Ovary (tissue), 9 donors: ENCODE measurements around the gene C6orf141. TPM values are rescaled to one million over a fixed set of nuclear protein-coding genes. Genes with fewer than 3 reads are reported as not detected.
A peak's percentile ranks its signal among the peaks of the same experiment; 100 is the strongest.
"Not testable (repeated sequence)": the region's sequence is repeated elsewhere in the genome, so short reads cannot be mapped to it uniquely, and the experiment has no call there.

Source experiments
- DNase-seq, 5 donors: peaks; one replicate each; pipeline ENCODE4 v3.0.0-alpha.2; 2019 to 2020
- H3K27ac ChIP-seq, 2 donors: fragments of 200-600 bp; one replicate each; pipeline versions ENCODE4 v1.5.1 to v1.8.0; 2019 to 2022
- H3K27me3 ChIP-seq: fragments of 200-600 bp; one replicate; pipeline ENCODE4 v1.8.0; 2022
- H3K36me3 ChIP-seq: fragments of 200-600 bp; sonication (generic); one replicate; pipeline ENCODE4 v1.5.1; 2019
- H3K4me1 ChIP-seq: one replicate; pipeline ENCODE4 v1.8.1; 2013; ENCODE audit warnings: mild to moderate bottlenecking, moderate library complexity; ENCODE audit not compliant: insufficient read depth
- H3K4me3 ChIP-seq: fragments of 200-600 bp; sonication (generic); one replicate; pipeline ENCODE4 v1.5.1; 2017
- H3K9me3 ChIP-seq, 2 donors: fragments of 200-600 bp in 1 of 2; sonication (generic) in 1 of 2; one replicate each; pipeline versions ENCODE4 v1.5.1 to v1.8.1; 2013 to 2019; ENCODE audit warnings: mild to moderate bottlenecking in 1 of 2, moderate library complexity in 1 of 2
- CTCF ChIP-seq, 3 donors: fragments of 450-650 bp in 2 of 3; fragments of 200-600 bp in 1 of 3; IDR thresholded peaks; one replicate each; pipeline versions ENCODE4 v1.5.1 to v1.8.0; 2016 to 2022; ENCODE audit warnings: antibody characterized with exemption in 3 of 3, mild to moderate bottlenecking in 1 of 3
- EP300 ChIP-seq: sonication (generic); formaldehyde crosslinking; IDR thresholded peaks from one replicate; pipeline ENCODE4 v1.6.1; 2017; ENCODE audit warnings: antibody characterized with exemption
- POLR2A ChIP-seq: fragments of 450-650 bp; IDR thresholded peaks from one replicate; pipeline ENCODE4 v1.6.1; 2017; ENCODE audit warnings: antibody characterized with exemption, mild to moderate bottlenecking, moderate library complexity
- WGBS, 3 donors: extraction: QIAGEN DNeasy Blood & Tissue Kit in 1 of 3; methylation state at CpG; one replicate each; pipeline versions ENCODE4 v1.1.5 to v1.1.7; 2013 to 2017; 5-methylcytosine and 5-hydroxymethylcytosine counted together
- intact Hi-C, 4 donors: fragments of 100-400 bp; cut with DNase I; formaldehyde crosslinking; loops; one replicate each; pipeline versions ENCODE4 v1.11.0 to v1.15.1; 2022 to 2023
- polyA plus RNA-seq, 2 donors: library from polyadenylated mRNA; stranded (reverse); fragments of 200-250 nt in 1 of 2; fragments of 350-450 nt in 1 of 2; fragmentation: Illumina TruSeq in 1 of 2; extraction: RNeasy Lipid Tissue Mini Kit (QIAGEN cat#74804) in 1 of 2; gene quantifications; one replicate each; pipeline ENCODE4 v1.2.3, GENCODE V29; 2013 to 2014
- total RNA-seq, 7 donors: library from RNA; depleted of rRNA in 2 of 7; stranded (reverse); fragments of >200 nt in 2 of 7; fragmentation: NEBNext Ultra II Directional in 3 of 7; extraction: Animal tissue kit (Norgen Biotek cat#: 25700) in 3 of 7; gene quantifications; one replicate each; pipeline versions ENCODE4 v1.1.0 to v1.2.4, GENCODE V29; 2016 to 2023
- donor health status: DM: no; HTN: no; CAD: no; lungs with moderate emphysema.
- donor health status: DM: no; HTN: no; CAD: no.
- donor health status: Bipolar disorder and iron deficiency.
- donor health status: DM: yes; HTN: yes; CAD: no.
- donor health status: DM: no; HTN: no; CAD: no.
- donor health status: DM: yes; HTN: yes; CAD: no.

Gene C6orf141
- total and polyA plus RNA-seq, 9 donors: 0.40 to 5.2 (median 1.9) TPM; not detected in 1

GRCh38 chr6:49565855-49566254, 15.4 kb downstream of the C6orf141 start:
- no peaks in the 10 kb centered on the region for H3K36me3 ChIP-seq
- 79 to 82% (median 81%) methylated on average over 10 of the region's 10 CpGs for WGBS, 3 donors
- no peaks in the 10 kb centered on the region for H3K27me3 ChIP-seq
- no peaks in the 10 kb centered on the region for H3K4me1 ChIP-seq
- no peaks in the 10 kb centered on the region for H3K9me3 ChIP-seq
- intact Hi-C loops: no loop called here
- H3K4me3 ChIP-seq: no peak overlapping the region
- H3K27ac ChIP-seq: no peak overlapping the region
- peak in 2 of 5 donors; percentile 14 to 17 for DNase-seq
- TF ChIP-seq EP300: no peak

- no peaks in the 10 kb centered on the region for H3K36me3 ChIP-seq
- H3K4me1 ChIP-seq: no peaks in the 10 kb centered on the region
- H3K9me3 ChIP-seq: no peaks in the 10 kb centered on the region
- intact Hi-C loops: no loop called here
- WGBS, 3 donors: 26 to 31% (median 27%) methylated on average over 6 of the region's 6 CpGs
- DNase-seq: no peak
- no peaks in the 10 kb centered on the region for H3K27me3 ChIP-seq
- TF ChIP-seq POLR2A (no peak), EP300 (no peak), CTCF (IDR thresholded peaks at IDR 0.05) (no peak)
- H3K4me3 ChIP-seq: no peak overlapping the region
- H3K27ac ChIP-seq: no peak overlapping the region
Observed at GRCh38 chr6:49570474-49571079, 20.1 kb downstream of the C6orf141 start.

GRCh38 chr6:49576618-49577017, 26.1 kb downstream of the C6orf141 start:
- Histone ChIP-seq H3K27me3 (no peaks in the 10 kb centered on the region), H3K36me3 (no peaks in the 10 kb centered on the region), H3K9me3 (no peaks in the 10 kb centered on the region), H3K27ac (no peak overlapping the region), H3K4me3 (no peak overlapping the region), H3K4me1 (no peaks in the 10 kb centered on the region)
- no peak for TF ChIP-seq CTCF (IDR thresholded peaks at IDR 0.05)
- no peak for TF ChIP-seq EP300
- TF ChIP-seq POLR2A: no peak
- WGBS, 3 donors: 78 to 96% (median 88%) methylated on average over 1 of the region's 1 CpG
- DNase-seq: no peak
- intact Hi-C loops: no loop called here

GRCh38 chr6:49579649-49580048, 29.2 kb downstream of the C6orf141 start:
- no peaks in the 10 kb centered on the region for H3K4me1 ChIP-seq
- TF ChIP-seq EP300: no peak
- no peak for TF ChIP-seq CTCF (IDR thresholded peaks at IDR 0.05)
- TF ChIP-seq POLR2A: no peak
- H3K27ac ChIP-seq: no peak overlapping the region
- intact Hi-C loops: no loop called here
- H3K4me3 ChIP-seq: no peak overlapping the region
- no peaks in the 10 kb centered on the region for H3K9me3 ChIP-seq
- H3K27me3 ChIP-seq: no peaks in the 10 kb centered on the region
- no peaks in the 10 kb centered on the region for H3K36me3 ChIP-seq
- no peak for DNase-seq

GRCh38 chr6:49582529-49582928, 32.1 kb downstream of the C6orf141 start:
- TF ChIP-seq EP300 (no peak), CTCF (IDR thresholded peaks at IDR 0.05) (no peak), POLR2A (no peak)
- H3K27me3 ChIP-seq: no peaks in the 10 kb centered on the region
- H3K4me1 ChIP-seq: no peaks in the 10 kb centered on the region
- H3K4me3 ChIP-seq: no peak overlapping the region
- intact Hi-C loops: no loop called here
- WGBS, 3 donors: 79 to 82% (median 79%) methylated on average over 1 of the region's 1 CpG
- no peak overlapping the region for H3K27ac ChIP-seq
- no peaks in the 10 kb centered on the region for H3K9me3 ChIP-seq
- no peaks in the 10 kb centered on the region for H3K36me3 ChIP-seq
- no peak for DNase-seq

GRCh38 chr6:49587262-49587661, 36.8 kb downstream of the C6orf141 start:
- H3K9me3 ChIP-seq, H3K4me1 ChIP-seq, H3K27ac ChIP-seq, intact Hi-C loops, DNase-seq, H3K36me3 ChIP-seq, H3K27me3 ChIP-seq, H3K4me3 ChIP-seq: not testable (repeated sequence)
- WGBS, 3 donors: 86 to 89% (median 88%) methylated on average over 5 of the region's 5 CpGs
